Gastrocnemius medialis (tissue), 4 donors: ENCODE results near the gene C11orf24.

Source experiments
- POLR2A ChIP-seq, 2 donors: fragments of 450-650 bp; IDR thresholded peaks; one replicate each; pipeline ENCODE4 v1.6.1; 2017; ENCODE audit warnings: antibody characterized with exemption in 2 of 2, mild to moderate bottlenecking in 2 of 2, moderate library complexity in 2 of 2
- TF ChIP-seq, protein P1 (sequence below), 5 experiments: fragments of 450-650 bp in 3 of 5; fragments of 200-600 bp in 2 of 5; sonication (generic) in 2 of 5; IDR thresholded peaks in 4 of 5; conservative IDR thresholded peaks in 1 of 5; 1 replicate in 4 of 5; 2 replicates in 1 of 5; pipeline ENCODE4 v1.5.1; 2016 to 2019; ENCODE audit warnings: antibody characterized with exemption in 5 of 5, mild to moderate bottlenecking in 3 of 5, moderate library complexity in 3 of 5

- no peak for TF ChIP-seq POLR2A (IDR thresholded peaks at IDR 0.05)
- TF ChIP-seq, protein P1, sequence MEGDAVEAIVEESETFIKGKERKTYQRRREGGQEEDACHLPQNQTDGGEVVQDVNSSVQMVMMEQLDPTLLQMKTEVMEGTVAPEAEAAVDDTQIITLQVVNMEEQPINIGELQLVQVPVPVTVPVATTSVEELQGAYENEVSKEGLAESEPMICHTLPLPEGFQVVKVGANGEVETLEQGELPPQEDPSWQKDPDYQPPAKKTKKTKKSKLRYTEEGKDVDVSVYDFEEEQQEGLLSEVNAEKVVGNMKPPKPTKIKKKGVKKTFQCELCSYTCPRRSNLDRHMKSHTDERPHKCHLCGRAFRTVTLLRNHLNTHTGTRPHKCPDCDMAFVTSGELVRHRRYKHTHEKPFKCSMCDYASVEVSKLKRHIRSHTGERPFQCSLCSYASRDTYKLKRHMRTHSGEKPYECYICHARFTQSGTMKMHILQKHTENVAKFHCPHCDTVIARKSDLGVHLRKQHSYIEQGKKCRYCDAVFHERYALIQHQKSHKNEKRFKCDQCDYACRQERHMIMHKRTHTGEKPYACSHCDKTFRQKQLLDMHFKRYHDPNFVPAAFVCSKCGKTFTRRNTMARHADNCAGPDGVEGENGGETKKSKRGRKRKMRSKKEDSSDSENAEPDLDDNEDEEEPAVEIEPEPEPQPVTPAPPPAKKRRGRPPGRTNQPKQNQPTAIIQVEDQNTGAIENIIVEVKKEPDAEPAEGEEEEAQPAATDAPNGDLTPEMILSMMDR (IDR thresholded peaks at IDR 0.05 in 4 of 5, conservative IDR thresholded peaks at IDR 0.05 in 1 of 5): no peak
Measured at GRCh38 chr11:68300076-68300830, 28.5 kb upstream of the C11orf24 start.
